ENCODE data around the gene KIAA1614. TPM values are rescaled to one million over a fixed set of nuclear protein-coding genes. Genes with fewer than 3 reads are reported as not detected.

KIAA1614 gene
- total RNA-seq, 1 experiment from 2014 or later: 63.1 TPM

DNA sequence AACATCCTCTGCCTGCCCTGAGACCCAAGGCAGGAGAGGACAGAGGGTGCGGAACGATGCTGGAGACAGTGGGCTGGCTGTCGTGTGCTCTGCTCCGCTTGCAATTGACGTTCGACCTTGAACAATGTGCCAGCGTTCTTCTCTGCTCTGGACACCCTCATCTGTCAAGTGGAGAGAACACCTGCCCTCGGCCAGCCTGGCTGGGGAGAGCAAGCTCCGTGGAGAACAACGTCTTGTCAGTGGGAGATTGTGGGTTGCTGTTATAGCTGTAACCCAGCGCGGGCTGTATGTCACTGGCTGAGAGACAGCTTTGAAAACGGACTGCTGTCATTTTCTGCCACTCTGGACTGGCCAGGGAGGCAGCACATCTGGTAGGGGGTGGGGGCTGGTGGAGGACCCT is 14.7 kb downstream of the KIAA1614 start:
- H3K4me1 ChIP-seq: peaks cover 81% of the 10 kb centered on the region

GRCh38 chr1:180927841-180928240 is 15.1 kb downstream of the KIAA1614 start:
- peak overlapping the region; percentile 100 for H3K27ac ChIP-seq
- peak; percentile 52 to 70 for DNase-seq
- H3K4me1 ChIP-seq: peaks cover 76% of the 10 kb centered on the region

More for the DNA sequence above, 14.7 kb downstream of the KIAA1614 start:
- H3K36me3 ChIP-seq: peaks cover 12% of the 10 kb centered on the region
- peak overlapping the region; percentile 100 for H3K27ac ChIP-seq
- DNase-seq: peak; percentile 58 to 72
- H3K27me3 ChIP-seq: no peaks in the 10 kb centered on the region
- peak overlapping the region; percentile 40 for H3K4me3 ChIP-seq
- no peaks in the 10 kb centered on the region for H3K9me3 ChIP-seq (replicated peaks)

DNA sequence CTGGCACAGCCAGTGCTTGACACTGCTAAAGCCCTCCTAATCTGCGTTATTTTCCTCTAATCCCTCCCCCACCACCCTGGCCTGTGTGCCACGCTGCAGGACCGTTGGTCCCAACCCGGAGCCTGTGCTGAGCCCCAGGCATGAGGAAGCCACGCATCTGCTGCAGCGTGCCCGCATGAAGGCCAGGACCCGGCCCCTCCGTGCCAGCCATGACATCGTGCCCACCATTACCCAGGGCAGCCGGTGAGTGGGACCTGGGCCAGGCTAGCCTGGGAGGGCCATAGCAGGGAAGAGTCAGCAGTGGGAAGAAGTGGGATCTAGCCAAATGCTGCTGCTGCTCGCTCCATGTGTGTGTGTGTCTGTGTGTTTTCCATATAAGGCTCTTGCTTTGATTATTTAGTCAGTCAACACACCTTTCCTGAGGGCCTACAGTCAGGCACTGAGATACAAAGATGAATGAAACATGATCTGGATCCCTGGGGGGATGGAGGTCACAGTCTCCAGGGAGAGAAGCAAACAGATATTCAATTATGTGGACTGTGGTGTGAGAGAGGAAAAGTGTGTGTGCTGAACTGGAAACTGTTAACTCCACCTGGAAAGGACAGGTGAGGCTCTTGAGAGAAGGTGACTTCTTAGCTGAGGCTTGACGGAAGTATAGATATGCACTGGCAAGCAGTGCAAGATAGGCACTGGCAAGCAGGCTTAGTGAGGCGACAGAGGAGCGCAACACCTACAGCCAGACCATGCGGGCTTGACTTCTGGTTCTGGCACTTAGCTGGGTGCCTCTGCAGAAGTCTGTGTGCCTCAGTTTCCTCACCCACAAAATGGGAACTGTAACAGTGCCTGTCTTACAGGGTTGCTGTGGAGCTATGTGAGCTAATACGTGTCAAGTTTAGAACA is 15.9 kb downstream of the KIAA1614 start:
- Histone ChIP-seq H3K4me3 (peak overlapping the region; percentile 40), H3K36me3 (peaks cover 22% of the 10 kb centered on the region), H3K27me3 (no peaks in the 10 kb centered on the region), H3K27ac (peak overlapping the region; percentile 100), H3K9me3 (replicated peaks) (no peaks in the 10 kb centered on the region), H3K4me1 (peaks cover 72% of the 10 kb centered on the region)
- peak in 1 of 2 experiments; percentile 55 for DNase-seq

More at GRCh38 chr1:180927841-180928240, 15.1 kb downstream of the KIAA1614 start:
- peaks cover 14% of the 10 kb centered on the region for H3K36me3 ChIP-seq
- no peaks in the 10 kb centered on the region for H3K9me3 ChIP-seq (replicated peaks)
- H3K27me3 ChIP-seq: no peaks in the 10 kb centered on the region
- H3K4me3 ChIP-seq: peak overlapping the region; percentile 40

DNA sequence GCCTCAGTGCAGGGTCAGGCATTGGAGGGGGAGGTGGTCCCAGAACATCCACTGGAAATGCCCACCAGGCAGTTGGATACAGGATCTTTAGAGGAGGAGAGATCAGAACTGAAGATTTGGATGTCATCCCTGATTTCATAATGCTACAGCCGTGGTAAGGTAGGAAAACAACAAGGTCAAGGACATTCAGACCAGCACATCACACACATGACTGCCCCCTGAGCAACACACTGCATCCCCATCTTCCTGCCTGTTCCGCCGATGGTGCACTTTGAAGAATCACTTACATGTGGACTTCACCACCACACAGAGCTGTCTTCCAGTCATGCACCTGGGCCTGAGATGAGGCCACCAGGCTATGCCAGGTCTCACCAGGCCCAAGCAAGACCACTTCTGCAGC is 16.7 kb downstream of the KIAA1614 start:
- H3K4me3 ChIP-seq: no peak overlapping the region
- H3K9me3 ChIP-seq (replicated peaks): no peaks in the 10 kb centered on the region
- peaks cover 64% of the 10 kb centered on the region for H3K4me1 ChIP-seq
- H3K36me3 ChIP-seq: peaks cover 28% of the 10 kb centered on the region
- DNase-seq: no peak
- no peaks in the 10 kb centered on the region for H3K27me3 ChIP-seq
- H3K27ac ChIP-seq: no peak overlapping the region

- H3K9me3 ChIP-seq (replicated peaks): no peaks in the 10 kb centered on the region
- H3K27me3 ChIP-seq: no peaks in the 10 kb centered on the region
- peak overlapping the region; percentile 50 for H3K27ac ChIP-seq
- H3K4me1 ChIP-seq: peaks cover 52% of the 10 kb centered on the region
- H3K36me3 ChIP-seq: peaks cover 37% of the 10 kb centered on the region
- peak; percentile 70 to 82 for DNase-seq
- no peak overlapping the region for H3K4me3 ChIP-seq
Observed at GRCh38 chr1:180930687-180931086, 18.0 kb downstream of the KIAA1614 start.

DNA sequence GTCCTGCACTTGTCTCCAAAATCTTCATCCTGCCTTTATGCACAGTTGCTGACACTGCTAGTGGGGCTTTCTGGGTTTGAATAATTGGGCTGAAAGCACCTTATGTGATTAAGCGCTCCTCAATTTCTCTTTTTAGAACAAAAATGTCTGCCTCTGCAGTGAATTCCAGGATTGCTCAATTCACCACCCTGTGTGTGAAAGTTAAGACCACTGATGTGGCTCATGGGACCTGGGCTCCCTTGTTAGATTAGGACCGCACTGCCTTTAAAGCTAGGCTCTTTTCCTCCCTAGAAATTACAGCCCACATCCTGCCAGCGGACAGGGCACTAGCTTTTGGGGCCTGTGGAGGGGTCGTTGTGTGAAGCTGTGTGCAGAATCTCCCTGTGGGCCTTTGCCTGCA is 18.8 kb downstream of the KIAA1614 start:
- H3K36me3 ChIP-seq: peaks cover 44% of the 10 kb centered on the region
- no peak overlapping the region for H3K4me3 ChIP-seq
- DNase-seq: no peak
- peak overlapping the region; percentile 50; the same call in 1 of the 2 replicates for H3K27ac ChIP-seq
- no peaks in the 10 kb centered on the region for H3K27me3 ChIP-seq
- H3K9me3 ChIP-seq (replicated peaks): no peaks in the 10 kb centered on the region
- peaks cover 46% of the 10 kb centered on the region for H3K4me1 ChIP-seq

DNA sequence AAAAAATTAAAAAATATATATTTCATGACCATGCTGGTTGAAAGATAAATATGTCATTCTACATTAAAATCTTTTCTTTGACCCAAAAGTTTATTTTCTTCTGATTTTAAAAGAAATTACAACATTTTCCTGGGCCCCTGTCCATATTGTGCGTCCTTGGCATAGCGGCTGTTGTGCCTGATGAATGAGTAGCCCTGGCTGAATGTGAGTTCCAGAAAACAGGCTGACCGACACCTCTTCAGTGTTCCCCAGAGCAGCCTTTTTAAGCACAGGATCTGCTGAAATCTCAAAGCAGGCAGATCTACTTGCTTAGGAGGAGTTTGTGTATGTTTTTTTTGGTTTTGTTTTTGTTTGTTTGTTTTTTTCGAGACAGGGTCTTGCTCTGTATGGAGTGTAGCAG is 19.7 kb downstream of the KIAA1614 start:
- Histone ChIP-seq H3K9me3 (replicated peaks) (no peaks in the 10 kb centered on the region), H3K4me1 (peaks cover 39% of the 10 kb centered on the region), H3K27me3 (no peaks in the 10 kb centered on the region), H3K27ac (no peak overlapping the region), H3K4me3 (no peak overlapping the region), H3K36me3 (peaks cover 50% of the 10 kb centered on the region)
- DNase-seq: no peak

- DNase-seq: no peak
- H3K9me3 ChIP-seq (replicated peaks): no peaks in the 10 kb centered on the region
- H3K36me3 ChIP-seq: peaks cover 55% of the 10 kb centered on the region
- no peak overlapping the region for H3K4me3 ChIP-seq
- H3K4me1 ChIP-seq: peaks cover 31% of the 10 kb centered on the region
- no peaks in the 10 kb centered on the region for H3K27me3 ChIP-seq
- H3K27ac ChIP-seq: no peak overlapping the region
Observed at GRCh38 chr1:180933141-180933540, 20.4 kb downstream of the KIAA1614 start.

DNA sequence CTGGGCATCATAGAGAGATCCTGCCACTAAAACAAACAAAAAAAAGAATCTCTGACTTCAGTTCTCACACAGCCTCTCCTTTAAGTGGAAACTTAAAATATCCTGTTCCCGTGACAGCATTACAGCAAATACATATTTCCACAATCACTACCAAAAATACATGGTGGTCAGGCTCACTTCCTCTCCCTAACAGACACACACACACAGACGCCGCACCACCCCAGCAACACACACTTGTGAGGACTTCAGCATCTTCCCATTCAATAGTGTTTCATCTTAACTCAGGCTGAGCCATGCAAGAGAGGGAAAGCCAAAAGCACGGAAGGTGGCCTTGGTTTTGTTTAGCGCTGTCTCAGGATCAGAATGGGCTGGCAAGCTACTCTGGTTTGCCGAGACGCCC is 21.9 kb downstream of the KIAA1614 start:
- H3K36me3 ChIP-seq: peaks cover 58% of the 10 kb centered on the region
- no peak overlapping the region for H3K27ac ChIP-seq
- H3K9me3 ChIP-seq (replicated peaks): no peaks in the 10 kb centered on the region
- H3K27me3 ChIP-seq: no peaks in the 10 kb centered on the region
- H3K4me1 ChIP-seq: peaks cover 20% of the 10 kb centered on the region
- no peak for DNase-seq
- H3K4me3 ChIP-seq: no peak overlapping the region

- no peak for DNase-seq
- Histone ChIP-seq H3K27me3 (no peaks in the 10 kb centered on the region), H3K4me3 (no peak overlapping the region), H3K9me3 (replicated peaks) (no peaks in the 10 kb centered on the region), H3K36me3 (peaks cover 55% of the 10 kb centered on the region), H3K27ac (no peak overlapping the region), H3K4me1 (peaks cover 10% of the 10 kb centered on the region)
Observed at GRCh38 chr1:180935326-180936109, 22.8 kb downstream of the KIAA1614 start.

GRCh38 chr1:180936110-180937011 is 23.7 kb downstream of the KIAA1614 start:
- no peak for DNase-seq
- no peak overlapping the region for H3K4me3 ChIP-seq
- H3K36me3 ChIP-seq: peaks cover 58% of the 10 kb centered on the region
- H3K9me3 ChIP-seq (replicated peaks): no peaks in the 10 kb centered on the region
- H3K27me3 ChIP-seq: no peaks in the 10 kb centered on the region
- peaks cover 2% of the 10 kb centered on the region for H3K4me1 ChIP-seq
- no peak overlapping the region for H3K27ac ChIP-seq

GRCh38 chr1:180937012-180937372 is 24.3 kb downstream of the KIAA1614 start:
- no peak for DNase-seq
- Histone ChIP-seq H3K27me3 (no peaks in the 10 kb centered on the region), H3K36me3 (peaks cover 56% of the 10 kb centered on the region), H3K4me1 (no peaks in the 10 kb centered on the region), H3K27ac (no peak overlapping the region), H3K9me3 (replicated peaks) (no peaks in the 10 kb centered on the region), H3K4me3 (no peak overlapping the region)

DNA sequence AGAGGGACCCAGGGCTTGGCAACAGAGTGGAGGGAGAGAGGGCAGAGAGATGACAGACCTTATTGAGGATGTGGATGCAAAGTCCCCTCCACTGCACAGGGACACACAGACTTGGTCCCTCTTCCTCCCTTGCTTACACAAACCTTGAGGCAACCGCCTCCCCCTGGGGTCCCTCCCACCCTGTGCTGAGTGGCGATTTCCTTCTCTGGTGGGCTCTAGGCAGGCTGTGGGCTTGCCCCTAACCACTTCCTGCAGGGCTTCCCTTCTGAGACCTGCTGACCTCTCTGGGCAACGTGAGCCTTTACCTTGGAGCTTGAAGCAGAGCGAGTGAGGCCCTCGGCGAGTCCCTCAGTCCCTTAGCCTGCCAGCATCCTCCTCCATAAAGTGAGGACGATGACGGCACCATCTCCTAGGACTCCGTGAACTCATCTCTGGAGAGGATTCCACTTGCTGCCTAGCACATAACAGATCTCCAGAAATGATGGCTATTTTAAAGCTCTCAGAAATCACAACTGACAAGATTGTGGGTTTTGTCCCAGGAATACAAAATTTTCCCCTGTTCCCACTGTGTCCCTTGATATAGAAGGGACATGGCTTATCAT is 25.0 kb downstream of the KIAA1614 start:
- H3K9me3 ChIP-seq (replicated peaks): no peaks in the 10 kb centered on the region
- no peaks in the 10 kb centered on the region for H3K4me1 ChIP-seq
- no peaks in the 10 kb centered on the region for H3K27me3 ChIP-seq
- no peak overlapping the region for H3K4me3 ChIP-seq
- no peak overlapping the region for H3K27ac ChIP-seq
- H3K36me3 ChIP-seq: peaks cover 53% of the 10 kb centered on the region
- DNase-seq: no peak
